GM23248 (cell line): Measurements from ENCODE around the gene MME.

ENCODE experiments used
- EZH2 ChIP-seq: fragments of 200-600 bp; sonication (generic); IDR thresholded peaks from 2 replicates; pipeline ENCODE4 v1.6.1; 2018; ENCODE audit warnings: antibody characterized with exemption, mild to moderate bottlenecking; ENCODE audit not compliant: insufficient read depth, poor library complexity, severe bottlenecking
- EZH2phosphoT487 ChIP-seq: fragments of 200-600 bp; sonication (generic); IDR thresholded peaks from 2 replicates; pipeline ENCODE4 v1.6.1; 2018; ENCODE audit warnings: antibody characterized with exemption, moderate library complexity, mild to moderate bottlenecking, low read depth; ENCODE audit not compliant: insufficient read depth

GRCh38 chr3:155079746-155080487 is at the start of gene MME:
- TF ChIP-seq EZH2phosphoT487: no peak
- no peak for TF ChIP-seq EZH2
